ENCODE measurements around the gene RBM38. TPM values are rescaled to one million over a fixed set of nuclear protein-coding genes. Genes with fewer than 3 reads are reported as not detected.

Gene RBM38
- total and polyA plus RNA-seq, 2 of the 4 experiments (the other 2 are of a cell fraction), result 5.2 to 11.9 TPM

DNA sequence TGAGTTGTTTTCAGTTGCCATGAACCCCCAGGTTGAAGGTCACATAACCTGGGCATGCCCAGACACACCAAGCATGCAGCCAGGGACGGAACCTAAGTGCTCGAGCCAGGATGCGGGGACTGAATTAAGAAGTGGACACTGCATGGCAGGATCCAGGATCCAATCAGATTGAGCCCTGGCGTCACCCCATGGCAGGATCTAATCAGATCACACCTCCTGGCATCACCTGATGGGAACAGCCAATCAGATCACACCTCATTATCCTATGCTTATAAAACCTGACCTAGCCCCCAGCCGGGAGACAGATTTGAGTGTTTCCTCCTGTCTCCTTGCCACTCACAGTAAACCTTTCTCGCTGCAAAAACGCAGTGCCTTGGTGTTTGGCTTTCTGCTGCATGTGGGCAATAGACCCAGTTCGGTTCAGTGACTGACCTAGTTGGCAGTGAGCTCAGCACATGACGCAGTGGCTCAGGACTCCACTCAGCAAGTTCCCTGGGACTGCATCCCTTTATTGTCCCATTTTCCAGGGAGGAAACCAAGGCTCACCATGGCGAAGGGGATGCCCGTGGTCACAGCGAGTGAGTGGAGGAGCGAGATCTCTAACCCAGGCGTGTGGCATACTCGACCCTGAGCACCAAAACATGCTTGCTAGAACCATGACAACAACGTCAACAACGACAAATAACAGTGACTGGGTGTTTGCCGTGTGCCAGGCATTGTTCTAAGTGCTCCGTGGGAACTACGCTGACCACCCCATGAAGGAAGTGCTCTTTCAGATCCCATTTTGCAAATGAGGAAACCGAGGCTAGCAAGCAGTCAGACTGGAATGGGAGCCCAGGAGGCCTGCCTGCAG is 66.3 kb downstream of the RBM38 start:
- intact Hi-C loops (cut with micrococcal nuclease) (no loop called here), dilution Hi-C loops (cut with HindIII; ENCODE audit: low sequenced_read_pairs, unreplicated experiment) (no loop called here), in situ Hi-C loops (cut with MboI; ENCODE audit: low sequenced_read_pairs) (no loop called here)
- Histone ChIP-seq H3K23ac (ENCODE audit: low read depth, low read length) (no peak overlapping the region), H3K27ac (ENCODE audit: insufficient read depth, low read length) (no peak overlapping the region), H2BK120ac (ENCODE audit: low read depth, low read length) (no peak overlapping the region), H3K27me3 (ENCODE audit: control insufficient read depth, insufficient read depth, low read length) (peaks cover 34% of the 10 kb centered on the region), H2AFZ (replicated peaks; ENCODE audit: low read length, poor library complexity) (no peak overlapping the region), H3K9me1 (ENCODE audit: insufficient read depth, low read length) (no peaks in the 10 kb centered on the region), H2AK9ac (replicated peaks; ENCODE audit: low read depth, low read length, poor library complexity) (no peak overlapping the region), H4K8ac (ENCODE audit: low read depth in 2 of 2, low read length in 2 of 2) (no peak overlapping the region), H2BK5ac (ENCODE audit: low read depth, low read length, poor library complexity, severe bottlenecking) (no peak overlapping the region), H3K4me3 (ENCODE audit: insufficient read depth, low read depth, low read length) (no peak overlapping the region), H3K36me3 (ENCODE audit: control insufficient read depth, insufficient read depth, low read length) (no peaks in the 10 kb centered on the region), H3K79me1 (ENCODE audit: low read depth in 1 of 2, low read length in 2 of 2) (no peaks in the 10 kb centered on the region), H3K56ac (ENCODE audit: extremely low read depth, insufficient read depth, low read length) (no peak overlapping the region), H3K4ac (ENCODE audit: low read depth, low read length) (no peak overlapping the region), H3K9ac (ENCODE audit: low read depth, low read length) (no peak overlapping the region), H3K14ac (replicated peaks; ENCODE audit: low read depth, low read length) (no peak overlapping the region), H2BK15ac (ENCODE audit: low read depth, low read length) (no peak overlapping the region), H4K5ac (ENCODE audit: low read depth, low read length) (no peak overlapping the region), H4K20me1 (ENCODE audit: insufficient read depth, low read length) (no peaks in the 10 kb centered on the region), H4K91ac (ENCODE audit: insufficient read depth, low read depth, low read length) (no peak overlapping the region), H3K4me1 (ENCODE audit: control insufficient read depth, insufficient read depth, low read length) (no peaks in the 10 kb centered on the region), H2BK20ac (ENCODE audit: low read depth, low read length) (no peak overlapping the region), H3K9me3 (ENCODE audit: control insufficient read depth, insufficient read depth, low read length) (peaks cover 3% of the 10 kb centered on the region; the same call in 1 of the 2 replicates), H3K18ac (ENCODE audit: low read depth, low read length) (no peak overlapping the region), H3K4me2 (ENCODE audit: low read depth, low read length) (no peak overlapping the region), H2AK5ac (ENCODE audit: low read depth, low read length) (no peak overlapping the region)
- no peak for ATAC-seq (ENCODE audit: low read depth)
- TF ChIP-seq, protein P1, sequence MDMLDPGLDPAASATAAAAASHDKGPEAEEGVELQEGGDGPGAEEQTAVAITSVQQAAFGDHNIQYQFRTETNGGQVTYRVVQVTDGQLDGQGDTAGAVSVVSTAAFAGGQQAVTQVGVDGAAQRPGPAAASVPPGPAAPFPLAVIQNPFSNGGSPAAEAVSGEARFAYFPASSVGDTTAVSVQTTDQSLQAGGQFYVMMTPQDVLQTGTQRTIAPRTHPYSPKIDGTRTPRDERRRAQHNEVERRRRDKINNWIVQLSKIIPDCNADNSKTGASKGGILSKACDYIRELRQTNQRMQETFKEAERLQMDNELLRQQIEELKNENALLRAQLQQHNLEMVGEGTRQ (IDR thresholded peaks at IDR 0.05; ENCODE audit: low read depth, low read length), result peak; percentile 56
- TF ChIP-seq BHLHE40 (IDR thresholded peaks at IDR 0.05; ENCODE audit: low read depth, low read length), result no peak
- DNase-seq, result no peak
- no TSS peak for BruUV-seq (replicated peaks)
- ChIA-PET CTCF (no interaction called here), POLR2A (ENCODE audit: unreplicated experiment) (no interaction called here)
- 46% methylated on average over 13 of the region's 21 CpGs; no CpG with 5 or more reads in 1 of the 2 experiments for WGBS, 2 experiments (ENCODE audit: extremely low coverage in 2 of 2, insufficient read length in 1 of 2)

All from IMR-90 (cell line).